ENCODE measurements around the gene OTOP3. TPM values are rescaled to one million over a fixed set of nuclear protein-coding genes. Genes with fewer than 3 reads are reported as not detected.

The OTOP3 gene
- total and polyA plus RNA-seq, 2 experiments from 2014 or later = not detected

- Histone ChIP-seq H3K27me3 (ENCODE audit: insufficient read depth) (peaks cover 6% of the 10 kb centered on the region; the same call in 1 of the 2 replicates), H4K20me1 (replicated peaks; ENCODE audit: insufficient read depth) (no peaks in the 10 kb centered on the region), H3F3A (replicated peaks; ENCODE audit: low read depth) (no peaks in the 10 kb centered on the region), H3K4me1 (ENCODE audit: insufficient read depth) (peaks cover 3% of the 10 kb centered on the region; the same call in 1 of the 2 replicates), H3K4me3 (no peak overlapping the region), H3K27ac (ENCODE audit: low read depth) (no peak overlapping the region), H3K9me2 (ENCODE audit: insufficient read depth) (no peaks in the 10 kb centered on the region), H3K79me2 (replicated peaks; ENCODE audit: insufficient read depth) (no peaks in the 10 kb centered on the region), H3K4me2 (no peak overlapping the region), H3K36me3 (ENCODE audit: insufficient read depth) (no peaks in the 10 kb centered on the region), H2AFZ (no peak overlapping the region)
- no peak overlapping the region for H3K27ac Mint-ChIP-seq
- no peaks in the 10 kb centered on the region; the same call in 2 of the 3 replicates for H3K36me3 Mint-ChIP-seq (ENCODE audit: low read depth)
- peaks cover 18% of the 10 kb centered on the region for H3K27me3 Mint-ChIP-seq (ENCODE audit: insufficient read depth, low read depth, poor library complexity)
- DNase-seq (ENCODE audit: low spot score) = peak; percentile 97
- ATAC-seq = peak; percentile 82
- H3K4me1 Mint-ChIP-seq = peaks cover 2% of the 10 kb centered on the region
- TF ChIP-seq, protein P1, sequence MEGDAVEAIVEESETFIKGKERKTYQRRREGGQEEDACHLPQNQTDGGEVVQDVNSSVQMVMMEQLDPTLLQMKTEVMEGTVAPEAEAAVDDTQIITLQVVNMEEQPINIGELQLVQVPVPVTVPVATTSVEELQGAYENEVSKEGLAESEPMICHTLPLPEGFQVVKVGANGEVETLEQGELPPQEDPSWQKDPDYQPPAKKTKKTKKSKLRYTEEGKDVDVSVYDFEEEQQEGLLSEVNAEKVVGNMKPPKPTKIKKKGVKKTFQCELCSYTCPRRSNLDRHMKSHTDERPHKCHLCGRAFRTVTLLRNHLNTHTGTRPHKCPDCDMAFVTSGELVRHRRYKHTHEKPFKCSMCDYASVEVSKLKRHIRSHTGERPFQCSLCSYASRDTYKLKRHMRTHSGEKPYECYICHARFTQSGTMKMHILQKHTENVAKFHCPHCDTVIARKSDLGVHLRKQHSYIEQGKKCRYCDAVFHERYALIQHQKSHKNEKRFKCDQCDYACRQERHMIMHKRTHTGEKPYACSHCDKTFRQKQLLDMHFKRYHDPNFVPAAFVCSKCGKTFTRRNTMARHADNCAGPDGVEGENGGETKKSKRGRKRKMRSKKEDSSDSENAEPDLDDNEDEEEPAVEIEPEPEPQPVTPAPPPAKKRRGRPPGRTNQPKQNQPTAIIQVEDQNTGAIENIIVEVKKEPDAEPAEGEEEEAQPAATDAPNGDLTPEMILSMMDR (conservative IDR thresholded peaks at IDR 0.05; ENCODE audit: low read depth in 2 of 2) = peak; percentile 86 to 97
- TF ChIP-seq, protein P2, sequence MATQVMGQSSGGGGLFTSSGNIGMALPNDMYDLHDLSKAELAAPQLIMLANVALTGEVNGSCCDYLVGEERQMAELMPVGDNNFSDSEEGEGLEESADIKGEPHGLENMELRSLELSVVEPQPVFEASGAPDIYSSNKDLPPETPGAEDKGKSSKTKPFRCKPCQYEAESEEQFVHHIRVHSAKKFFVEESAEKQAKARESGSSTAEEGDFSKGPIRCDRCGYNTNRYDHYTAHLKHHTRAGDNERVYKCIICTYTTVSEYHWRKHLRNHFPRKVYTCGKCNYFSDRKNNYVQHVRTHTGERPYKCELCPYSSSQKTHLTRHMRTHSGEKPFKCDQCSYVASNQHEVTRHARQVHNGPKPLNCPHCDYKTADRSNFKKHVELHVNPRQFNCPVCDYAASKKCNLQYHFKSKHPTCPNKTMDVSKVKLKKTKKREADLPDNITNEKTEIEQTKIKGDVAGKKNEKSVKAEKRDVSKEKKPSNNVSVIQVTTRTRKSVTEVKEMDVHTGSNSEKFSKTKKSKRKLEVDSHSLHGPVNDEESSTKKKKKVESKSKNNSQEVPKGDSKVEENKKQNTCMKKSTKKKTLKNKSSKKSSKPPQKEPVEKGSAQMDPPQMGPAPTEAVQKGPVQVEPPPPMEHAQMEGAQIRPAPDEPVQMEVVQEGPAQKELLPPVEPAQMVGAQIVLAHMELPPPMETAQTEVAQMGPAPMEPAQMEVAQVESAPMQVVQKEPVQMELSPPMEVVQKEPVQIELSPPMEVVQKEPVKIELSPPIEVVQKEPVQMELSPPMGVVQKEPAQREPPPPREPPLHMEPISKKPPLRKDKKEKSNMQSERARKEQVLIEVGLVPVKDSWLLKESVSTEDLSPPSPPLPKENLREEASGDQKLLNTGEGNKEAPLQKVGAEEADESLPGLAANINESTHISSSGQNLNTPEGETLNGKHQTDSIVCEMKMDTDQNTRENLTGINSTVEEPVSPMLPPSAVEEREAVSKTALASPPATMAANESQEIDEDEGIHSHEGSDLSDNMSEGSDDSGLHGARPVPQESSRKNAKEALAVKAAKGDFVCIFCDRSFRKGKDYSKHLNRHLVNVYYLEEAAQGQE (IDR thresholded peaks at IDR 0.05; ENCODE audit: unreplicated experiment) = no peak
- 0 out of 3 replicates have a peak overlapping the region, but pooled peaks have one; percentile 15 for H3K4me3 Mint-ChIP-seq
- no peaks in the 10 kb centered on the region; the same call in 2 of the 3 replicates for H3K9me3 Mint-ChIP-seq
These were observed 26.1 kb downstream of the OTOP3 start for GRCh38 chr17:74961657-74962350.

- Histone ChIP-seq H4K20me1 (replicated peaks; ENCODE audit: insufficient read depth) (no peaks in the 10 kb centered on the region), H2AFZ (no peak overlapping the region), H3K4me3 (no peak overlapping the region), H3K4me2 (no peak overlapping the region), H3K27ac (ENCODE audit: low read depth) (no peak overlapping the region), H3F3A (replicated peaks; ENCODE audit: low read depth) (no peaks in the 10 kb centered on the region), H3K9me2 (ENCODE audit: insufficient read depth) (no peaks in the 10 kb centered on the region), H3K36me3 (ENCODE audit: insufficient read depth) (no peaks in the 10 kb centered on the region), H3K79me2 (replicated peaks; ENCODE audit: insufficient read depth) (no peaks in the 10 kb centered on the region), H3K4me1 (ENCODE audit: insufficient read depth) (peaks cover 3% of the 10 kb centered on the region; the same call in 1 of the 2 replicates), H3K27me3 (ENCODE audit: insufficient read depth) (peaks cover 6% of the 10 kb centered on the region; the same call in 1 of the 2 replicates)
- peaks cover 18% of the 10 kb centered on the region for H3K27me3 Mint-ChIP-seq (ENCODE audit: insufficient read depth, low read depth, poor library complexity)
- H3K4me3 Mint-ChIP-seq = no peak overlapping the region
- DNase-seq (ENCODE audit: low spot score) = no peak
- H3K4me1 Mint-ChIP-seq = peaks cover 2% of the 10 kb centered on the region
- ATAC-seq = no peak
- H3K9me3 Mint-ChIP-seq = no peaks in the 10 kb centered on the region; the same call in 2 of the 3 replicates
- no peak overlapping the region for H3K27ac Mint-ChIP-seq
- H3K36me3 Mint-ChIP-seq (ENCODE audit: low read depth) = no peaks in the 10 kb centered on the region; the same call in 2 of the 3 replicates
- TF ChIP-seq, protein P1 (conservative IDR thresholded peaks at IDR 0.05; ENCODE audit: low read depth in 2 of 2) = no peak
- TF ChIP-seq STAT1 (IDR thresholded peaks at IDR 0.05; ENCODE audit: unreplicated experiment) (no peak), ETS1 (IDR thresholded peaks at IDR 0.05) (no peak), ZNF114 (CRISPR knock-in tag; IDR thresholded peaks at IDR 0.05) (no peak)
These were observed 27.1 kb downstream of the OTOP3 start for GRCh38 chr17:74962622-74963394.

Data from GM23338 (cell line).